Panc1 (cell line): ENCODE measurements around the gene STOML2. TPM values are rescaled to one million over a fixed set of nuclear protein-coding genes. Genes with fewer than 3 reads are reported as not detected.

Source experiments
- ATAC-seq: fragments of 200-7000 bp; cut with Tn5 transposase; 2 replicates; pipeline ENCODE4 v1.9.1; 2020; ENCODE audit warnings: mild to moderate bottlenecking, moderate library complexity
- BruUV-seq: library from RNA; stranded (reverse); fragments of 400-500 nt; replicated peaks from 2 replicates; lab custom pipeline; 2021; lab: Mats Ljungman, UMichigan
- CTCF ChIA-PET: fragments of 300-600 bp; sonication (Branson Sonifier 250); formaldehyde crosslinking; loops from one replicate; lab custom pipeline; 2022; ENCODE audit warnings: antibody characterized with exemption; lab: Charles Lee
- POLR2A ChIA-PET: fragments of 300-600 bp; sonication (Branson Sonifier 250); formaldehyde crosslinking; loops from one replicate; lab custom pipeline; 2022; ENCODE audit warnings: antibody characterized with exemption; lab: Charles Lee
- DNase-seq: peaks from one replicate; pipeline ENCODE4 v3.0.0-alpha.2; 2010; ENCODE audit warnings: low read depth, low spot score
- H3K27ac ChIP-seq: 2 replicates; pipeline ENCODE4 v1.5.1; 2011; ENCODE audit warnings: mild to moderate bottlenecking, low read length, inconsistent platforms
- H3K27me3 ChIP-seq: fragments of 200-500 bp; sonication (Bioruptor generic); 2 replicates; pipeline ENCODE4 v1.6.0; 2014; ENCODE audit warnings: low read length, inconsistent platforms; ENCODE audit not compliant: control insufficient read depth, insufficient read depth
- H3K36me3 ChIP-seq: fragments of 200-500 bp; sonication (Bioruptor generic); 2 replicates; pipeline ENCODE4 v1.5.1; 2014; ENCODE audit warnings: inconsistent platforms, mild to moderate bottlenecking, low read length, moderate library complexity; ENCODE audit not compliant: control insufficient read depth, insufficient read depth
- H3K4me1 ChIP-seq: 2 replicates; pipeline ENCODE4 v1.5.1; 2011; ENCODE audit warnings: inconsistent platforms, mild to moderate bottlenecking, low read length, moderate library complexity; ENCODE audit not compliant: control insufficient read depth, insufficient read depth
- H3K4me3 ChIP-seq, 2 experiments: 2 replicates each; pipeline ENCODE4 v1.5.1; 2011 to 2012; ENCODE audit warnings: low read depth in 2 of 2, low read length in 2 of 2, mild to moderate bottlenecking in 2 of 2, inconsistent platforms in 1 of 2, moderate library complexity in 1 of 2
- H3K9me3 ChIP-seq: fragments of 200-500 bp; sonication (Bioruptor generic); 2 replicates; pipeline ENCODE4 v1.5.1; 2014; ENCODE audit warnings: low read depth, mild to moderate bottlenecking, inconsistent platforms, low read length, moderate library complexity; ENCODE audit not compliant: control insufficient read depth, insufficient read depth
- POLR2AphosphoS5 ChIP-seq: IDR thresholded peaks from 2 replicates; pipeline ENCODE4 v1.6.1; 2012; ENCODE audit warnings: mild to moderate bottlenecking, low read depth, low read length, moderate library complexity
- SIN3A ChIP-seq: IDR thresholded peaks from 2 replicates; pipeline ENCODE4 v1.6.1; 2012; ENCODE audit warnings: low read depth, mild to moderate bottlenecking, low read length, moderate library complexity, borderline replicate concordance; ENCODE audit not compliant: insufficient read depth
- TCF7L2 ChIP-seq: IDR thresholded peaks from 2 replicates; pipeline ENCODE4 v1.6.1; 2011; ENCODE audit warnings: mild to moderate bottlenecking, low read depth, low read length, inconsistent platforms
- in situ Hi-C: cut with HindIII; loops from 2 replicates; pipeline ENCODE4 v1.10.0; 2016; ENCODE audit warnings: low sequenced_read_pairs, low pct_unique_long_range_greater_than_20kb
- intact Hi-C: fragments of 100-400 bp; cut with micrococcal nuclease; formaldehyde crosslinking; loops from one replicate; pipeline ENCODE4 v1.10.0; 2022; ENCODE audit not compliant: unreplicated experiment
- total RNA-seq: library from RNA; stranded (reverse); gene quantifications from one replicate; pipeline ENCODE4 v1.2.1, GENCODE V29; 2021; ENCODE audit not compliant: unreplicated experiment
- TF ChIP-seq, protein P1 (sequence below): fragments of 450-650 bp; IDR thresholded peaks from 2 replicates; pipeline ENCODE4 v1.5.1; 2017; ENCODE audit warnings: mild to moderate bottlenecking
- TF ChIP-seq, protein P2 (sequence below), 2 experiments: IDR thresholded peaks; 2 replicates each; pipeline ENCODE4 v1.6.1; 2011 to 2012; ENCODE audit warnings: low read depth in 2 of 2, control low read depth in 1 of 2, low read length in 1 of 2, mild to moderate bottlenecking in 1 of 2, moderate library complexity in 1 of 2; ENCODE audit not compliant: insufficient read depth in 1 of 2

Gene STOML2
- total RNA-seq, 1 experiment from 2014 or later: 264 TPM

DNA sequence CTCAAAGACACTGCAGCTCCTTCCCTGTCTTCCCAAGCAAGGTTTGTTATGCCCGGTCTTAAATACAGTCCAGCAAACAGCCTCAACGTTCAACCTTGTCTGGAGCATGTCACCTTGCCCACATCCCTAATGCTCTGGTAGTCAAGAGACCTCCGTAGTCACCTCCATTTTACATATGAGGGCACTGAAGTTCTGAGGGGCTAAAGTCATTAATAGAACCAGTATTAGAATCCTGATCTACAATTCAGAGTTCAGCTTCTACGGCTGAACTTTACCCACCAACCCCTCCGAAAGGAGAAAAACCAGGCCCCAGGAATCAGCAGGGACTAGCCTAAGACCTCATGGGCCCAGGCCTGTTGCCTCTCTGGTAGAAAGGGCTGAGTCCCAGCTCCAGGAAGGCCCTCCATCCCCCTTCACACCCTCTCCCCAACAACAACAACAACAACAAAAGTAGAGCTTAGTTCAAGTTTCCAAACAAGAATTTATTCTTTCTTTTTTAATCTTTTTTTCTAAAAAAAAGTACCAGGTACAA lies 795 bp upstream of the STOML2 start:
- POLR2A ChIA-PET: interaction anchor here (0.5 to 1.8 kb wide), 6 partner anchors 10 to 82 kb away, joined by 3 to 12 read pairs (median 4); partner anchors contain the start of genes ATOSB, FANCG, UNC13B and VCP
- no TSS peak for BruUV-seq
- peak overlapping the region; percentile 96 for H3K27ac ChIP-seq

DNA sequence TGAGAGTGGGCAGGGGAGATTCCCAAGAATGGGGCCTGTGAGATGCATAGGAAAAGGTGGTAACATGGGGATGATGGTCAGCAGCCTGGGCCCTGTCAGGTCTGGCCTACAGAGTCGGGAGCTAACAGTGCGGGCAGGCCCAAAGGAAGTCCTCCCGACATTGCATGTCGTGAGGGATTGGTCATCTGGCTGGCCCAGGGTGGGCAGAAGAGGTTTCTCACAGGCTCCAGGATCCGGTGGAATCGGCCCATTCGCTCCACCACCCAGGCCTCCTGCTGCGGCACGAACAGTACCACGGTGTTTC lies 514 bp downstream of the STOML2 start:
- in situ Hi-C loops: no loop called here
- ATAC-seq: peak; percentile 25
- BruUV-seq: no TSS peak

More for the DNA sequence above, 795 bp upstream of the STOML2 start:
- ATAC-seq: no peak
- in situ Hi-C loops: no loop called here
- Histone ChIP-seq H3K36me3 (no peaks in the 10 kb centered on the region; the same call in 1 of the 2 replicates), H3K4me1 (peaks cover 18% of the 10 kb centered on the region), H3K9me3 (no peaks in the 10 kb centered on the region), H3K4me3 (peak overlapping the region; percentile 80 to 97), H3K27me3 (no peaks in the 10 kb centered on the region)
- intact Hi-C loops: no loop called here
- CTCF ChIA-PET: interaction anchor here (1.7 kb wide), 1 partner anchor 12 kb away, joined by 4 read pairs; the partner anchor contains the start of gene ATOSB
- TF ChIP-seq, protein P1, sequence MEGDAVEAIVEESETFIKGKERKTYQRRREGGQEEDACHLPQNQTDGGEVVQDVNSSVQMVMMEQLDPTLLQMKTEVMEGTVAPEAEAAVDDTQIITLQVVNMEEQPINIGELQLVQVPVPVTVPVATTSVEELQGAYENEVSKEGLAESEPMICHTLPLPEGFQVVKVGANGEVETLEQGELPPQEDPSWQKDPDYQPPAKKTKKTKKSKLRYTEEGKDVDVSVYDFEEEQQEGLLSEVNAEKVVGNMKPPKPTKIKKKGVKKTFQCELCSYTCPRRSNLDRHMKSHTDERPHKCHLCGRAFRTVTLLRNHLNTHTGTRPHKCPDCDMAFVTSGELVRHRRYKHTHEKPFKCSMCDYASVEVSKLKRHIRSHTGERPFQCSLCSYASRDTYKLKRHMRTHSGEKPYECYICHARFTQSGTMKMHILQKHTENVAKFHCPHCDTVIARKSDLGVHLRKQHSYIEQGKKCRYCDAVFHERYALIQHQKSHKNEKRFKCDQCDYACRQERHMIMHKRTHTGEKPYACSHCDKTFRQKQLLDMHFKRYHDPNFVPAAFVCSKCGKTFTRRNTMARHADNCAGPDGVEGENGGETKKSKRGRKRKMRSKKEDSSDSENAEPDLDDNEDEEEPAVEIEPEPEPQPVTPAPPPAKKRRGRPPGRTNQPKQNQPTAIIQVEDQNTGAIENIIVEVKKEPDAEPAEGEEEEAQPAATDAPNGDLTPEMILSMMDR: no peak
- TF ChIP-seq SIN3A (no peak), TCF7L2 (no peak), POLR2AphosphoS5 (no peak)
- TF ChIP-seq, protein P2, sequence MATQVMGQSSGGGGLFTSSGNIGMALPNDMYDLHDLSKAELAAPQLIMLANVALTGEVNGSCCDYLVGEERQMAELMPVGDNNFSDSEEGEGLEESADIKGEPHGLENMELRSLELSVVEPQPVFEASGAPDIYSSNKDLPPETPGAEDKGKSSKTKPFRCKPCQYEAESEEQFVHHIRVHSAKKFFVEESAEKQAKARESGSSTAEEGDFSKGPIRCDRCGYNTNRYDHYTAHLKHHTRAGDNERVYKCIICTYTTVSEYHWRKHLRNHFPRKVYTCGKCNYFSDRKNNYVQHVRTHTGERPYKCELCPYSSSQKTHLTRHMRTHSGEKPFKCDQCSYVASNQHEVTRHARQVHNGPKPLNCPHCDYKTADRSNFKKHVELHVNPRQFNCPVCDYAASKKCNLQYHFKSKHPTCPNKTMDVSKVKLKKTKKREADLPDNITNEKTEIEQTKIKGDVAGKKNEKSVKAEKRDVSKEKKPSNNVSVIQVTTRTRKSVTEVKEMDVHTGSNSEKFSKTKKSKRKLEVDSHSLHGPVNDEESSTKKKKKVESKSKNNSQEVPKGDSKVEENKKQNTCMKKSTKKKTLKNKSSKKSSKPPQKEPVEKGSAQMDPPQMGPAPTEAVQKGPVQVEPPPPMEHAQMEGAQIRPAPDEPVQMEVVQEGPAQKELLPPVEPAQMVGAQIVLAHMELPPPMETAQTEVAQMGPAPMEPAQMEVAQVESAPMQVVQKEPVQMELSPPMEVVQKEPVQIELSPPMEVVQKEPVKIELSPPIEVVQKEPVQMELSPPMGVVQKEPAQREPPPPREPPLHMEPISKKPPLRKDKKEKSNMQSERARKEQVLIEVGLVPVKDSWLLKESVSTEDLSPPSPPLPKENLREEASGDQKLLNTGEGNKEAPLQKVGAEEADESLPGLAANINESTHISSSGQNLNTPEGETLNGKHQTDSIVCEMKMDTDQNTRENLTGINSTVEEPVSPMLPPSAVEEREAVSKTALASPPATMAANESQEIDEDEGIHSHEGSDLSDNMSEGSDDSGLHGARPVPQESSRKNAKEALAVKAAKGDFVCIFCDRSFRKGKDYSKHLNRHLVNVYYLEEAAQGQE (IDR thresholded peaks at IDR 0.05; ENCODE audit: insufficient read depth in 1 of 2, low read depth in 2 of 2, low read length in 1 of 2): no peak
- DNase-seq: no peak

More for the DNA sequence above, 514 bp downstream of the STOML2 start:
- Histone ChIP-seq H3K36me3 (no peaks in the 10 kb centered on the region; the same call in 1 of the 2 replicates), H3K4me3 (peak overlapping the region; percentile 80 to 97), H3K9me3 (no peaks in the 10 kb centered on the region), H3K27me3 (no peaks in the 10 kb centered on the region), H3K4me1 (peaks cover 18% of the 10 kb centered on the region), H3K27ac (peak overlapping the region; percentile 96)
- no peak for DNase-seq
- intact Hi-C loops: no loop called here
- TF ChIP-seq SIN3A (no peak), TCF7L2 (no peak), POLR2AphosphoS5 (no peak)
- TF ChIP-seq, protein P2 (IDR thresholded peaks at IDR 0.05; ENCODE audit: insufficient read depth in 1 of 2, low read depth in 2 of 2, low read length in 1 of 2): no peak
- TF ChIP-seq, protein P1: no peak
- POLR2A ChIA-PET: interaction anchor here (0.5 to 1.6 kb wide), 7 partner anchors 12 to 366 kb away, joined by 3 to 12 read pairs (median 5); partner anchors contain the start of genes ATOSB, FANCG, UNC13B and VCP
- CTCF ChIA-PET: interaction anchor here (1.7 kb wide), 1 partner anchor 13 kb away, joined by 4 read pairs; the partner anchor contains the start of gene ATOSB
